GM12865 (cell line): ENCODE measurements around the gene MED13L.

Experiments
- DNase-seq: peaks from one replicate; pipeline ENCODE4 v3.0.0; 2010; ENCODE audit warnings: low read depth
- H3K4me3 ChIP-seq: 2 replicates; pipeline ENCODE4 v1.5.1; 2011; ENCODE audit warnings: mild to moderate bottlenecking, low read depth, low read length, control low read depth
- TF ChIP-seq, protein P1 (sequence below): IDR thresholded peaks from 2 replicates; pipeline ENCODE4 v1.5.1; 2011; ENCODE audit warnings: low read length, control low read depth, low read depth, inconsistent platforms; ENCODE audit not compliant: insufficient read depth; ENCODE audit errors: missing control alignments

MED13L gene

DNA sequence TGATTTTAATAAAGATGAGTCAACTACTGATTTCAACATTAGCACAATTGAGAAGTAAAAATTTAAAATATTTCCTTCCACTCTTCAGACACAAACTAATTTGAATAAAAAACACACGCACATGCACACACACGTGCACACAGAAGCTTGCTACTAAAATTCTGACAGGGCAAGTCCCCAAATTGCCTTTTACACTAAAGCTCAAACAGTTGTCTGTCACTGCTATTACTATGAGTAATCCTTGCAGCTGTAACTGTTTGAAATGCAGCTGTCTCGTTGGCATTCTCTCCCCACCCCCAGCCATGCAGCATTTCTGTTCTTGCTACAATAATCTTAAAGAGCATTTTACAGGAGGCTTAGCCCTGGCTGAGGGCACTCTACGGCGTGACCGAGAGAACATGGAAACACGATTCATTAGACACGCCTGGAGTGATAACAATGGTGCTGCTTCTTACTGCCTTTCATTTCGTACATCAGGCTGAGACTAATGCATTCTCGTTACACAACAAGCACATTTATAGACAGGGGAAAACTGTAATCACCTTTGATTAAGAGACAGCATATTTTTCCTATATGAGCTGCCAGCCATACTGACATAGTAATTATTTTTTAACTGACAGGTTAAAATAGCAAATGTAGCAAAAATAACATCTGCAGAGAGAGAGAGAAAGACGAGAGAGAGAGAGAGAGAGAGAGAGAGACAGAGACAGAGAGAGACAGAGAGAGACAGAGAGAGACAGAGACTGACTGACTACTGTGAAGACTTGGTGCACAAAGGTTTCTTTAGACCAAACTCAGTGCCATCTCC, 153.8 kb downstream of the MED13L start:
- peak; percentile 79 for DNase-seq
- H3K4me3 ChIP-seq: peak overlapping the region; percentile 36
- TF ChIP-seq, protein P1, sequence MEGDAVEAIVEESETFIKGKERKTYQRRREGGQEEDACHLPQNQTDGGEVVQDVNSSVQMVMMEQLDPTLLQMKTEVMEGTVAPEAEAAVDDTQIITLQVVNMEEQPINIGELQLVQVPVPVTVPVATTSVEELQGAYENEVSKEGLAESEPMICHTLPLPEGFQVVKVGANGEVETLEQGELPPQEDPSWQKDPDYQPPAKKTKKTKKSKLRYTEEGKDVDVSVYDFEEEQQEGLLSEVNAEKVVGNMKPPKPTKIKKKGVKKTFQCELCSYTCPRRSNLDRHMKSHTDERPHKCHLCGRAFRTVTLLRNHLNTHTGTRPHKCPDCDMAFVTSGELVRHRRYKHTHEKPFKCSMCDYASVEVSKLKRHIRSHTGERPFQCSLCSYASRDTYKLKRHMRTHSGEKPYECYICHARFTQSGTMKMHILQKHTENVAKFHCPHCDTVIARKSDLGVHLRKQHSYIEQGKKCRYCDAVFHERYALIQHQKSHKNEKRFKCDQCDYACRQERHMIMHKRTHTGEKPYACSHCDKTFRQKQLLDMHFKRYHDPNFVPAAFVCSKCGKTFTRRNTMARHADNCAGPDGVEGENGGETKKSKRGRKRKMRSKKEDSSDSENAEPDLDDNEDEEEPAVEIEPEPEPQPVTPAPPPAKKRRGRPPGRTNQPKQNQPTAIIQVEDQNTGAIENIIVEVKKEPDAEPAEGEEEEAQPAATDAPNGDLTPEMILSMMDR: no peak

DNA sequence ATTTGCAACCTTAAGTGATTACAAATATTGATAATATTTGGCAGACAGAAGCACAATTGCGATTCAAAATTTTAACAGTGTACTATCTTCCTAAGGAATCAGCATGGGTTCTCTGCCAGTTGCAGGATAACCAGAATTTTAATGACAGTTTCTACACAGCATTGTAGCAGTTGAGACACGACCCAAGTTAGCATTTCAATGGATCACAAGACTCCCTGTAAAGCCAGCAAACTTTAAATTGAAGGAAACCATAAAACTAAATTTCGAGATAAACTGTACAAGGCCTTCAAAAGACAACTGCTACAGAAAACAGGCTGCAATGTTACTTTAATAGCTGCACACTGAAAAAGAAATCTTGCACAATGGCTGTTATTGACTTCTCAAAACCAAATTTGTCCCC, 154.9 kb downstream of the MED13L start:
- DNase-seq: no peak
- H3K4me3 ChIP-seq: no peak overlapping the region
- TF ChIP-seq, protein P1: no peak

DNA sequence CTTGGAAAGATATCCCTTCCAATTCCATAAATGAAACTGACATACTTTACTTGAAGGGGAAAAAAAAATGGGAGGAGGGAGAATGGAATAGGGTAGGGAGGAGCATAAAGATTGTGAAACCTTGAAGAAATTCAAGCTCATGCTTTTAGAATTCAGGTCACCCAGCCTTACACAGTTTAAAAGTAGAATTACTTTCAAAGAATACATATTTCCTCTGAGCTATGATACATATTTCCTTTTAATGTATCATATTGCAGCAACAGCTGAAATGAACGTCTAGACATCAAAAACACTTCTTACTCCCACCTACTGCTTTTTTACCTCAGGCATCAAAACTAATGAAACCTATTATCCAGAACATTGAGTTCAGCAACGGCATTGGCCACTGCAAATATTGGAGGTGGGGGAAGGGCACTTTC, 156.0 kb downstream of the MED13L start:
- TF ChIP-seq, protein P1: no peak
- H3K4me3 ChIP-seq: no peak overlapping the region
- DNase-seq: no peak

DNA sequence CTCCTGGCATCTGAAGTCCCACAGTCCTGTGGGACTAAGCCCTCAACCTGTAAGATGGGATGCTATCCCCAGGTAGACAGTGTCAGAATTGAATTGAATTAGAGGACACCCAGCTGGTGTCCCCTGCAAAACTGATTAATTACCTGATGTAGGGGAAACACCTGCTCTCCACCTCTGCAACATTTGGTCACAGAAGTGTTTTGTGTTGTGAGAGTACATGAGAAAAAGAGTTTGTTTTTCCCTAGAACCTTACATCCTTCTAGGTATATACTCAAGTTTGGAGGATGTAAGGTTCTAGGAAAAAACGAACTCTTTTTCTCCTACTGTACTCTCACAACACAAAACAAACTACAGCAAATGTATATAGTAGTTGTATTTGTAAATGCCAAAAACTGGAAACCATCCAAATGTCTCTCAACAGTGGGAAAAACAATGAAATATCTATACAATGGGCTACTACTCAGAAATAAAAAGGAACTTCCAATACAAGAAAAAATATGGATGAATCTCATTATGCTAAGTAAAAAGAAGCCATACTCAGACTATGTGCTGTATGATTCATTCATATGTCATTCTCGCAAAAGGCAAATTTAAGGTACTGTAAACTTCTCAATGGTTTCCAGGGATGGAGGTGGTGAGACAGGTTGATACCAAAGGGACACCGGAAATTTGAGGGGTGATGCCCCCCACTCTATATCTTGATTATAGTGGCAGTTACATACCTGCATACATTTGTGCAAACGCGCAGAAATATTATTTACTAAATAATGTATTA, 160.7 kb downstream of the MED13L start:
- H3K4me3 ChIP-seq: no peak overlapping the region
- no peak for DNase-seq
- TF ChIP-seq, protein P1: no peak

DNA sequence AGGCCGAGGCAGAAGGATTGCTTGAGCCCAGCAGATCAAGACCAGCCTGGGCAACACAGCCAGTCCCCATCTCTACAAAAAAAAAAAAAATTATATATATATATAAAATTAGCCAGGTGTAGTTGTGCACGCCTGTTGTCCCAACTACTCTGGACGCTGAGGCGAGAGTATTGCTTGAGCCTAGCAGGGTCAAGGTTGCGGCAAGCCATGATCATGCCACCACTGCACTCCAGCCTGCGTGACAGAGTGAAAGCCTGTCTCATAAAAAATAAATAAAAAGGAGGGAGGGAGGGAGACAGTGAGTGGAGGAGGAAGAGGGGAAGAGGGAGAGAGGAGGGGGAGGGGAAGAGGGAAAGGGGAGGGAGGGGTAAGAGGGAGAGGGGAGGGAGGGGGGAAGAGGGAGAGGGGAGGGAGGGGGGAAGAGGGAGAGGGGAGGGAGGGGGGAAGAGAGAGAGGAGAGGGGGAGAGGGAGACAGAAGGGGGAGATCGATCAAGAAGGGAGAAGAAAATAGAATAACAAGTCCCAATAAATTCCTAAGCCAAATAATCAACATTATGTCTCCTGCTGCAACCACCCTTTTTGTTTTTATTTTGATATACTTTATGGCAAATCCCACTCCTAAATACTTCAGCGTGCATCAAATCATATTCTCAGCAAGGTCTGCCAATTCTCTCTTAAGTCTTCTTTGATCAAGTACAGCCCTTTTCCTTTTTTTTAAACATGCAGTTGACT, 163.9 kb downstream of the MED13L start:
- TF ChIP-seq, protein P1: no peak
- DNase-seq: no peak
- no peak overlapping the region for H3K4me3 ChIP-seq

DNA sequence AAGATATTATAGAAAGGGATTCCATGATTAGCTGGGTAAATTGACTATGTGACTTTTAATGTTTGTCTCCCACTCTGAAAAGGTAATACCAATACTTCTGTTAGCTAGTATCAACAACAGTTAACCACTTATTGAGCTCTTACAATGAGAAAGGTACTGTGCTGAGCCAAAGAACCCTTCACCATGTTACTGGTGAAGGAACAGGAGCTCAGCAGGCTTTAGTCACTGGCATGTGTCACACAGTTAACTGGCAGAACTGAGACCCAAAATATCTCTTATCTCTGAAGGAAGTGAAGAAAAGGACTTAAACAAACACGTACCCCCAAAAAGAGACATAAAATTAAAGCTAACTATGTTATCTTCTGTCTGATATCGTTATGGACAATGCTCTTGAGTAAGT, 170.6 kb downstream of the MED13L start:
- H3K4me3 ChIP-seq: no peak overlapping the region
- no peak for DNase-seq
- TF ChIP-seq, protein P1: no peak
